GM12891 (cell line): Measurements from ENCODE around the gene UNG.

Experiments
- POLR2A ChIP-seq: IDR thresholded peaks from 2 replicates; pipeline ENCODE4 v1.6.1; 2011; ENCODE audit warnings: low read depth, low read length, control low read depth
- POLR2AphosphoS5 ChIP-seq: IDR thresholded peaks from 2 replicates; pipeline ENCODE4 v1.6.1; 2011; ENCODE audit warnings: low read depth, low read length, control low read depth
- SPI1 ChIP-seq: IDR thresholded peaks from 2 replicates; pipeline ENCODE4 v1.6.1; 2011; ENCODE audit warnings: low read depth, low read length, control low read depth
- TAF1 ChIP-seq: IDR thresholded peaks from 2 replicates; pipeline ENCODE4 v1.6.1; 2011; ENCODE audit warnings: low read depth, low read length, control low read depth

GRCh38 chr12:109125791-109126190 lies 28.4 kb downstream of the UNG start:
- no peak for TF ChIP-seq POLR2AphosphoS5
- no peak for TF ChIP-seq POLR2A
- no peak for TF ChIP-seq TAF1
- TF ChIP-seq SPI1: no peak
